Activated CD8-positive, alpha-beta memory T cell treated with anti-CD3 and anti-CD28 coated beads, Interleukin-2, amount 50 U/mL, for 48 hours (primary cell): ENCODE measurements around the gene CCL25.
A peak's percentile ranks its signal among the peaks of the same experiment; 100 is the strongest.
"Not testable (repeated sequence)": the region's sequence is repeated elsewhere in the genome, so short reads cannot be mapped to it uniquely, and the experiment has no call there.

ENCODE experiments used
- DNase-seq: peaks from one replicate; pipeline ENCODE4 v3.0.0-alpha.2; 2020

Gene CCL25

GRCh38 chr19:8052464-8052859 is at the start of gene CCL25:
Gene CCL25, plus strand, starts transcription at chr19:8052760. Its CDS starts 290 bp downstream, at chr19:8053050.
- no peak for DNase-seq

GRCh38 chr19:8004001-8004400 is 48.6 kb upstream of the CCL25 start:
- DNase-seq = no peak

GRCh38 chr19:8004723-8005513 is 47.6 kb upstream of the CCL25 start:
- DNase-seq = peak; percentile 64

DNA sequence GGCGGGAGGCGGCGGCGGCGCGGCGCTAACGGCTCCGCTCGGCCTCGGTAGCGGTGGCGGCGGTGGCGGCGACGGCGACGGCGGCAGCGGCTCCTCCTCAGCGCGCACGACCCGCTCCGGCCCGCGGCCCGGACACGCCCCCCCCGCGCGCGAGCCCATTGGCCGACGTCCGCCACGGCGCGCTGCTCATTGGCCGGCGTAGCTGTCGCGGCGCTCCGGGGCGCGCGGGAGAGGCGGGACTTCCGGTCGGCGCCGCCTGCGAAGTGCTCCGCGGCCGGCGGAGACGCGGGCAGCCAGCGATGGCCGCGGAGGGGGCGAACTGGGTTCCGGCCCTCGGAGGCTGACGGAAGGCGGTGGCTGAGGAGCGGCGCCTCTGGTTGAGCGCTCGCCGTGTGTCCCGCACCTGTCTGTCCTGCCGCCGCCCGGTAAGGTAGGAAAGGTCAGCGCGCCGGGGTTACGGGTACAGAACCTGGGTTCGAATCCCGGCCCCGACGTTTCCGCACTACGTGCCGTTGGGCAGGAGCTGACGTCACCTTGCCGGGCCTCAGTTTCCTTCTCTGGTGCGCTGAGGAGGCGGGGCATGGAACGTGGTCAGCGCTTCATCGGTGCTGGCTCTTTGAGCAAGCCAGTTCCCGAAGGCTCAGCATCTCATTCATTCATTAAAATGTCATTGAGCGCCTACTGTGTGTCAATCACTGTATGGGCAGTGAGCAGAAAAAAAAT is 46.9 kb upstream of the CCL25 start, which contains the start of gene ELAVL1:
Gene ELAVL1 (minus strand): TSS at position 108 of the 723 bp plus-strand sequence. CDS start 13,826 bp downstream, outside the sequence.
- peak; percentile 94 for DNase-seq

DNA sequence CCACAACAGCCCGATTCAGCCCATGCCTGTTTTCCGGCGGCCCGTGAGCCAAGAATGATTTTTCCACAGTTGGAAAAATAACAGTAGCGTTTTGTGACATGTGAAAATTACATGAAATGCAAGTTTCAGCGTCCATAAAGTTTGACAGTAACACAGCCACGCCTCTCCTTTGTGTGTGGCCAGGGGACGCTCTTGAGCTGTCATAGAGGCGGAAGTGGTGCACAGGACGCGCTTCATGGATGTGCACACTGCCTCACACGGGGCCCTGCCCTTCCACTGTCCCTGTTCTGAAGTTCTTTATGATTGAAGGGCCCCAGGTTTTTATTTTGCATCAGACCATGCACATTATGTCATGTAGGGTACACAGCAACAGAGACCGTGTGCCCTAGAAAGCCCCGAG is 34.8 kb upstream of the CCL25 start:
- peak; percentile 57 for DNase-seq

DNA sequence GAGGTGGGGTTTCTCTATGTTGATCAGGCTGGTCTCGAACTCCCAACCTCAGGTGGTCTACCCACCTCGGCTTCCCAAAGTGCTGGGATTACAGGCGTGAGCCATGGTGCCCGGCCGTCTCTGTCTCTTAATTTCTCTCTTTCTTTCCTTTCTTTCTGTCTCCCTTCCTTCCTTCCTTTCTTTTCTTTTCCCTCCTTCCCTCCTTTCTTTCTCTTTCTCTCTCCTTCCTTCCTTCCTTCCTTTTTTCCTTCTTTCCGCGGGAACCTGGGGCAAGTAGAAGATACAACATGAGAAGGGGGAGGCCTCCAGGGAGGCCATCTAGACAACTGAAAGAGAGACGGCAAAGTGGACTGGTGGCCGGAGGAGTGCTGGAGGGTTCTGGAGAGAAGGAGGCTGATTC is 31.9 kb upstream of the CCL25 start:
- no peak for DNase-seq

DNA sequence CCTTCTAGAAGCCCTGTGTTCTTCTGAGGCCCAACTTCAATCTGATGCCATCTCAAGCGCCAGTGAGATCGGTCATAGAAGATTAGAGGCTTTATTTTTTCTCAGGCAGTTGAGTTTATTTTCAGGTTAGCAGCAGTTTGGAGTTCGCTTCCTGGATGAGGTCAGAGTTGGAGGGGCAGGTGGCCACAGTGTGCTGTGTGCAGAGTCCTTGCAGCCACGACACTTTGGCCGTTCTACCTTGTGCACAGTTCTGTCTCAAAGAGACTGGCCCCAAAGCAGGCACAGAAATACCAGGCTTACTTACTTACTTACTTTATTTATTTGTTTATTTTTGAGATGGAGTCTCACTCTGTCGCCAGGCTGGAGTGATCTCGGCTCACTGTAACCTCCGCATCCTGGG is 31.2 kb upstream of the CCL25 start:
- no peak for DNase-seq

DNA sequence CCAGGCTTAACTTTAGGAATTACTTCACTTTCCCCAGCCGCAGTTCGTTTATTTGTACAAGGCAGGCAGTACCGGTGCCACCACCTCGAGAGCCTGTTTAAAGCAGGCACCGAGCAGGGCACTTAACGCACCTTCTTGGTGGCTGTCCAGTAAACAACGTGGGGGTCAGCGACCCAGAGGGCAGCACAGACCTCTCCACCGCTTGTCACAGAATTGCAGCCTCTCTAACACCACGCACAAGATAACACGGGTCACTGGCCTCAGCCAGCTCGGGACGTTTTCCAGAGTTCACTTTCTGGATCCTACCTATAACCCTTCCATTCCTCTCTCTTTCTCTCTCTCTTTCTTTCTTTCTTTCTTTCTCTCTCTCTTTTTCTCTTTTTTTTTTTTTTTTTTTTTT is 30.3 kb upstream of the CCL25 start:
- DNase-seq = no peak

DNA sequence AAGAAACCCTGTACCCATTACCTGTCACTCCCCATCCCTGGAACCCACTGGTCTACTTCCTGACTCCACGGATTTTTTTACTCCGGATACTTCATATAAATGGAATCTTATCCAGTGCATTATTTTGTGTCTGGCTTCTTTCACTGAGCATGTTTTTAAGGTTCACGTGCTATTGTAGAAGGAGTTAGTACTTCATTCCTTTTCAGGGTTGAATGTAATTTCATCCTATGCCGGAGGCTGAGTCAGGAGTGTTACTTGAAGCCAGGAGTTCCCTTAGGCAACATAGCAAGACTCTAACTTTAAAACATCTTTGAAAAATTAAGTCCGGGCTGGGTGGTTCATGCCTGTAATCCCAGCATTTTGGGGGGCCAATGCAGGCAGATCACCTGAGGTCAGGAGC is 29.2 kb upstream of the CCL25 start:
- no peak for DNase-seq

GRCh38 chr19:8024256-8024655 is 28.3 kb upstream of the CCL25 start:
- not testable (repeated sequence) for DNase-seq

GRCh38 chr19:8025316-8025715 is 27.2 kb upstream of the CCL25 start:
- no peak for DNase-seq

GRCh38 chr19:8028951-8029491 is 23.5 kb upstream of the CCL25 start:
- no peak for DNase-seq

DNA sequence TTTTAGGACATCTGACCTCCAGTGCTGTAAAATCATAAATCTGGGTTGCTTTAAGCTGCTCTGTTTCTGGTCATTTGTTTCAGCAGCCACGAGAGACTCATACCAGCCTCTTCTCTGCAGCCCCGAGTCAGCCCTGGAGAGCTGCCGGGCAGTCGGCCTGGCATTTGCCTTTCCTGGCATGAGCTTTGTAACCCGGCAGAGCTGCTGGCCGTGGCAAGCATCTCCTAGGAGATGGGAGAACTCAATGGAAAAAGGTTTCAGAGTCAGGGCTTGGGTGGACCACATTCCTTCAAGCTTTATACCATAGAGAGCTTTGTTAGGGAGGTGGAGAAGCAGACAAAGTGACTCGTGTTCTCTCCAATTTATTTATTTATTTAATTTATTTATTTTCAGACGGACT is 21.6 kb upstream of the CCL25 start:
- DNase-seq = no peak

DNA sequence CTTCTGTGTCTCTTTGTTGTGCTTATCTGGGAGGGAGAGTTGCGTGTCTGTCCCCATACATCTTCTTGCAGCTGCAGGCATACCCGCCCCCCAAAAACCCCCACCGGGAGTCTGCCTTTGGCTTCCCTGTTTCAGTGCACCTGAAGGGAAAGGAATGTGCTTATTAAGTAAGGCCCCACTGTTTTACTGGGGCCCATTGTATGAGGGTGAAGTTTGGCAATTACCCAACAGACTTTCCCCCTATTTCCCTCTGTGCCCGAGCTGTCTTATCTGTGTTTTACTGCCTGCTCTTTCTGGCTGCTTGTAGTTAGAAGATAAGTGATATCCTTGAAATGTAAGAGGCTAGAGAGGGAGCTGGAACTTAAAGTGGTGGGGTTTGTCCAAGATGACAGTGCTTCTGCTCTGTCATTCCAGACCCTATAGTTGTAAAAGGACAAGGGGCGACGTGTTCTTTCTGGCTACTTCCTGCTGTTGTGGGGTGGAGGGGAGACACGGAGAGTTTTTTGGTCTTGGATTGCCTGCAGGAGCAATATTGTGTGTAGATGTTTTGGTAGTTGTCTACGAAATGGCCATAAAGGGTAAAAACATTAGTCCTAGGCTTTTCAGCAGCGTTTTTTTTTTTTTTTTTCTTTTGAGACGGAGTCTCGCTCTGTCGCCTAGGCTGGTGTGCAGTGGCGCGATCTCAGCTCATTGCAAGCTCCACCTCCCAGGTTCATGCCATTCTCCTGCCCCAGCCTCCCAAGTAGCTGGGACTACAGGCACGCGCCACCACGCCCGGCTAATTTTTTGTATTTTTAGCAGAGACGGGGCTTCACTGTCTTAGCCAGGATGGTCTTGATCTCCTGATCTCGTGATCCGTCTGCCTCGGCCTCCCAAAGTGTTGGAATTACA is 19.0 kb upstream of the CCL25 start:
- DNase-seq = not testable (repeated sequence)

DNA sequence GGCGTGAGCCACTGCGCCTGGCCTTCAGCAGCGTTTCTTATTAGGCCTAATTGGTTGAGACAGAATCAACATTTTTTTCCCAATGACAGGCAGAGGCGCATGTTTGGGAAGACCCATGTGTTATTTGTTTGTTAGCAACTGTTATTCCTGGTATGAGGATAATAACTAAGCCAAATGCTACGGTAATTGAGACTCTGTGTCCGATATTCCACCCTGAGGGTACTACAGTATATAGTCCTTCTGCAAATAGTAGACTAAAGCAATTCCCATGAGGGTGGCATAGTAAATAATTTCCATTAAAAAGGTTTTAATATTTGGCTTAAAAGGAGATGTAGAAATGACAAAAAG is 18.4 kb upstream of the CCL25 start:
- DNase-seq = no peak

- DNase-seq = no peak
These were observed 16.0 kb upstream of the CCL25 start for GRCh38 chr19:8036434-8037099.

GRCh38 chr19:8038815-8039214 is 13.7 kb upstream of the CCL25 start:
- no peak for DNase-seq

GRCh38 chr19:8039231-8039630 is 13.3 kb upstream of the CCL25 start:
- DNase-seq = no peak

- no peak for DNase-seq
These were observed 11.0 kb upstream of the CCL25 start for GRCh38 chr19:8041531-8041931.

GRCh38 chr19:8042900-8043299 is 9.7 kb upstream of the CCL25 start:
- DNase-seq = no peak

- no peak for DNase-seq
These were observed 8.5 kb upstream of the CCL25 start for GRCh38 chr19:8044018-8044417.

DNA sequence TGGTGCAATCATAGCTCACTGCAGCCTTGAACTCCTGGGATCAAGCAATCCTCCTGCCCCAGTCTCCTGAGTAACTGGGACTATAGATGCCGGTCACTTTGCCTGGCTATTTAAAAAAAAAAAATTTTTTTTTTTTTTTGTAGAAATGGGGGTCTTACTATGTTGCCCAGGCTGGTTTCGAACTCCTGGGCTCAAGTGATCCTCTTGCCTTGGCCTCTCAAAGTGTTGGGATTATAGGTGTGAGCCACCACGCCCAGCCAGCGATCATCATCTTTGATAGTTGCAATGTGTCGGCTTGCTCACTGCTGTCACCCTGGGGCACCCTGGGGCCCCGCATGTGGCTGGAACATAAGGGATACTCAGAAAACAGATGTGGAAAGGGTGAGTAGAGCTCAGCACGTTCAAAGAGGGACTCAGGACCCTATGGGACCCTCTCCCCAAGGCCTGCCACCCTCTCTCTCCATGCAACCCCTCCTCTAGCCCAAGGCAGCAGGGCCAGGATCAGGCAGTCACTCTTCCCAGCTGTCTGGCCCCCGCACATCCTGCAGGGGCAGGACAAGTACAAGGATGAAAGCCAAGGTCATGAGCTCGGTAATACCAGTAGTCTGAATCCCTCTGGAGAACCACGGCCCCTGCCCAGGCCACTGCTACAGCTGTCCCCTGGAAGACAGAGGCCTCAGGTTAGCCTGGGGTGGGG is 6.5 kb upstream of the CCL25 start:
- DNase-seq = no peak
